Thyroid gland (tissue), 4 donors: ENCODE measurements around the gene ANTXR1. TPM values are rescaled to one million over a fixed set of nuclear protein-coding genes. Genes with fewer than 3 reads are reported as not detected.

Experiments used
- DNase-seq, 2 donors: peaks; one replicate each; pipeline ENCODE4 v3.0.0-alpha.2; 2019
- H3K27ac ChIP-seq, 3 donors: fragments of 200-600 bp; sonication (generic); 1 replicate in 2 of 3; 2 replicates in 1 of 3; pipeline ENCODE4 v1.5.1; 2016 to 2019; ENCODE audit warnings: mild to moderate bottlenecking in 1 of 3, moderate library complexity in 1 of 3
- H3K27me3 ChIP-seq: fragments of 200-600 bp; sonication (generic); one replicate; pipeline ENCODE4 v1.5.1; 2019
- H3K36me3 ChIP-seq, 2 donors: fragments of 200-600 bp; sonication (generic); one replicate each; pipeline ENCODE4 v1.5.1; 2016 to 2019
- H3K4me1 ChIP-seq, 2 donors: fragments of 200-600 bp; sonication (generic); one replicate each; pipeline ENCODE4 v1.5.1; 2017 to 2019
- H3K4me3 ChIP-seq, 3 donors: fragments of 200-600 bp; sonication (generic); replicated peaks in 1 of 3; 1 replicate in 2 of 3; 2 replicates in 1 of 3; pipeline ENCODE4 v1.5.1; 2016; ENCODE audit warnings: mild to moderate bottlenecking in 1 of 3
- H3K9me3 ChIP-seq: fragments of 200-600 bp; sonication (generic); one replicate; pipeline ENCODE4 v1.5.1; 2017
- POLR2A ChIP-seq, 2 donors: fragments of 450-650 bp; IDR thresholded peaks; one replicate each; pipeline ENCODE4 v1.6.1; 2017; ENCODE audit warnings: antibody characterized with exemption in 2 of 2, mild to moderate bottlenecking in 2 of 2, moderate library complexity in 1 of 2
- whole genome bisulfite sequencing, 2 donors: methylation state at CpG; one replicate each; pipeline ENCODE4 v1.1.5; 2017; 5-methylcytosine and 5-hydroxymethylcytosine counted together
- intact Hi-C: fragments of 100-400 bp; cut with DNase I; formaldehyde crosslinking; loops from one replicate; pipeline ENCODE4 v1.15.1; 2023
- total RNA-seq, 4 donors: library from RNA; depleted of rRNA; stranded (reverse); fragments of >200 nt; gene quantifications; one replicate each; pipeline ENCODE4 v1.2.3, GENCODE V29; 2016
- TF ChIP-seq, protein P1 (sequence below), 6 experiments: fragments of 200-600 bp in 3 of 6; fragments of 450-650 bp in 3 of 6; sonication (generic) in 3 of 6; IDR thresholded peaks; one replicate each; pipeline ENCODE4 v1.5.1; 2016 to 2019; ENCODE audit warnings: antibody characterized with exemption in 6 of 6, mild to moderate bottlenecking in 2 of 6, inconsistent platforms in 1 of 6, moderate library complexity in 1 of 6

The ANTXR1 gene
- total RNA-seq, 4 donors from 2014 or later, result 56.4 to 103 (median 79.3) TPM

GRCh38 chr2:68975844-68976243, 37.1 kb upstream of the ANTXR1 start:
- Histone ChIP-seq H3K36me3 (no peaks in the 10 kb centered on the region), H3K27me3 (no peaks in the 10 kb centered on the region), H3K4me1 (peaks cover 0 to 7% of the 10 kb centered on the region in 2 donors), H3K4me3 (no peak overlapping the region), H3K27ac (no peak overlapping the region), H3K9me3 (no peaks in the 10 kb centered on the region)
- WGBS, 2 donors, result 91 to 99% methylated on average over 2 of the region's 2 CpGs
- DNase-seq, result no peak
- TF ChIP-seq, protein P1, sequence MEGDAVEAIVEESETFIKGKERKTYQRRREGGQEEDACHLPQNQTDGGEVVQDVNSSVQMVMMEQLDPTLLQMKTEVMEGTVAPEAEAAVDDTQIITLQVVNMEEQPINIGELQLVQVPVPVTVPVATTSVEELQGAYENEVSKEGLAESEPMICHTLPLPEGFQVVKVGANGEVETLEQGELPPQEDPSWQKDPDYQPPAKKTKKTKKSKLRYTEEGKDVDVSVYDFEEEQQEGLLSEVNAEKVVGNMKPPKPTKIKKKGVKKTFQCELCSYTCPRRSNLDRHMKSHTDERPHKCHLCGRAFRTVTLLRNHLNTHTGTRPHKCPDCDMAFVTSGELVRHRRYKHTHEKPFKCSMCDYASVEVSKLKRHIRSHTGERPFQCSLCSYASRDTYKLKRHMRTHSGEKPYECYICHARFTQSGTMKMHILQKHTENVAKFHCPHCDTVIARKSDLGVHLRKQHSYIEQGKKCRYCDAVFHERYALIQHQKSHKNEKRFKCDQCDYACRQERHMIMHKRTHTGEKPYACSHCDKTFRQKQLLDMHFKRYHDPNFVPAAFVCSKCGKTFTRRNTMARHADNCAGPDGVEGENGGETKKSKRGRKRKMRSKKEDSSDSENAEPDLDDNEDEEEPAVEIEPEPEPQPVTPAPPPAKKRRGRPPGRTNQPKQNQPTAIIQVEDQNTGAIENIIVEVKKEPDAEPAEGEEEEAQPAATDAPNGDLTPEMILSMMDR (IDR thresholded peaks at IDR 0.05), result no peak
- TF ChIP-seq POLR2A (IDR thresholded peaks at IDR 0.05), result no peak
- intact Hi-C loops, result no loop called here

- WGBS, 2 donors, result 82 to 94% methylated on average over 4 of the region's 4 CpGs
- H3K27me3 ChIP-seq, result no peaks in the 10 kb centered on the region
- H3K36me3 ChIP-seq, result no peaks in the 10 kb centered on the region
- no peak overlapping the region for H3K4me3 ChIP-seq
- no peak overlapping the region for H3K27ac ChIP-seq
- TF ChIP-seq, protein P1 (IDR thresholded peaks at IDR 0.05), result no peak
- DNase-seq, result no peak
- no peaks in the 10 kb centered on the region for H3K9me3 ChIP-seq
- intact Hi-C loops, result no loop called here
- H3K4me1 ChIP-seq, result peaks cover 0 to 7% of the 10 kb centered on the region in 2 donors
Observed at GRCh38 chr2:68977453-68977852, 35.5 kb upstream of the ANTXR1 start.

GRCh38 chr2:68978098-68978497, 34.9 kb upstream of the ANTXR1 start:
- intact Hi-C loops, result no loop called here
- no peak overlapping the region for H3K27ac ChIP-seq
- no peaks in the 10 kb centered on the region for H3K27me3 ChIP-seq

GRCh38 chr2:68980956-68981355, 32.0 kb upstream of the ANTXR1 start:
- WGBS, 2 donors, result 26 to 50% methylated on average over 1 of the region's 1 CpG
- Histone ChIP-seq H3K27me3 (no peaks in the 10 kb centered on the region), H3K4me3 (no peak overlapping the region), H3K27ac (no peak overlapping the region), H3K4me1 (peaks cover 0 to 7% of the 10 kb centered on the region in 2 donors), H3K9me3 (no peaks in the 10 kb centered on the region), H3K36me3 (no peaks in the 10 kb centered on the region)
- TF ChIP-seq, protein P1 (IDR thresholded peaks at IDR 0.05), result no peak
- no peak for TF ChIP-seq POLR2A (IDR thresholded peaks at IDR 0.05)
- intact Hi-C loops, result no loop called here
- DNase-seq, result peak; percentile 24 to 36

More at GRCh38 chr2:68978098-68978497, 34.9 kb upstream of the ANTXR1 start:
- no peak for DNase-seq
- Histone ChIP-seq H3K9me3 (no peaks in the 10 kb centered on the region), H3K4me1 (peaks cover 0 to 7% of the 10 kb centered on the region in 2 donors), H3K4me3 (no peak overlapping the region), H3K36me3 (no peaks in the 10 kb centered on the region)
- TF ChIP-seq, protein P1 (IDR thresholded peaks at IDR 0.05), result no peak
- no peak for TF ChIP-seq POLR2A (IDR thresholded peaks at IDR 0.05)
- WGBS, 2 donors, result 89 to 91% methylated on average over 3 of the region's 3 CpGs

DNA sequence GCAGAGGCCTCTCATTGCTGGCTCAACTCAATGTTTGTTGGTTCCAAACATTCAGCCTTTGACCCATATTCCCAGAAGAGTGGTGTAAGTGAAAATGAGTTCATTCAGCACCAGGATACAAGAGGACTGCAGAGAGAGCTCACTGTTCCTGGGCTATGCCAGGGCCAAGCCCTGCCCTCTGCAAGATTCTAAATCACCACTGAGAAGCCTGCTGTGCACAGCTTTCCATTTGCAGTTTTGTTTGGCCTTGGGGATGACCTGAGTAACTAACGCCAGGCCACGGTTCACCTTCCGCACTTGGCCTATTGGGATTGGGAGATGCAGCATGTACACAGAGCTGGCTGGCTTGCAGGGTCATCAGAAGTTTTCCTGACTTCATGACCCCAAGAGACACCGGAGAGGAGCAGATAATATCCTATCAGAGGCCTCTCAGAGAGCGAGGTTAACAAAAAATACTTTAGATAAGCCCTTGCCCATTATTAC, 25.9 kb upstream of the ANTXR1 start:
- H3K4me3 ChIP-seq, result no peak overlapping the region
- no peak for TF ChIP-seq POLR2A (IDR thresholded peaks at IDR 0.05)
- TF ChIP-seq, protein P1 (IDR thresholded peaks at IDR 0.05), result no peak
- intact Hi-C loops, result no loop called here
- DNase-seq, result no peak
- H3K9me3 ChIP-seq, result no peaks in the 10 kb centered on the region
- 83% methylated on average over 5 of the region's 5 CpGs for WGBS, 2 donors
- H3K36me3 ChIP-seq, result no peaks in the 10 kb centered on the region
- no peaks in the 10 kb centered on the region for H3K27me3 ChIP-seq
- H3K4me1 ChIP-seq, result no peaks in the 10 kb centered on the region
- no peak overlapping the region for H3K27ac ChIP-seq
